ENCODE data around the gene PRDM15. TPM values are rescaled to one million over a fixed set of nuclear protein-coding genes. Genes with fewer than 3 reads are reported as not detected.

The PRDM15 gene
- total and polyA plus RNA-seq, 8 donors: 6.2 to 10.0 (median 7.3) TPM

GRCh38 chr21:41897700-41898099 is 18.6 kb upstream of the PRDM15 start:
- TF ChIP-seq, protein P1, sequence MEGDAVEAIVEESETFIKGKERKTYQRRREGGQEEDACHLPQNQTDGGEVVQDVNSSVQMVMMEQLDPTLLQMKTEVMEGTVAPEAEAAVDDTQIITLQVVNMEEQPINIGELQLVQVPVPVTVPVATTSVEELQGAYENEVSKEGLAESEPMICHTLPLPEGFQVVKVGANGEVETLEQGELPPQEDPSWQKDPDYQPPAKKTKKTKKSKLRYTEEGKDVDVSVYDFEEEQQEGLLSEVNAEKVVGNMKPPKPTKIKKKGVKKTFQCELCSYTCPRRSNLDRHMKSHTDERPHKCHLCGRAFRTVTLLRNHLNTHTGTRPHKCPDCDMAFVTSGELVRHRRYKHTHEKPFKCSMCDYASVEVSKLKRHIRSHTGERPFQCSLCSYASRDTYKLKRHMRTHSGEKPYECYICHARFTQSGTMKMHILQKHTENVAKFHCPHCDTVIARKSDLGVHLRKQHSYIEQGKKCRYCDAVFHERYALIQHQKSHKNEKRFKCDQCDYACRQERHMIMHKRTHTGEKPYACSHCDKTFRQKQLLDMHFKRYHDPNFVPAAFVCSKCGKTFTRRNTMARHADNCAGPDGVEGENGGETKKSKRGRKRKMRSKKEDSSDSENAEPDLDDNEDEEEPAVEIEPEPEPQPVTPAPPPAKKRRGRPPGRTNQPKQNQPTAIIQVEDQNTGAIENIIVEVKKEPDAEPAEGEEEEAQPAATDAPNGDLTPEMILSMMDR (IDR thresholded peaks at IDR 0.05): no peak
- DNase-seq: no peak
- Histone ChIP-seq H3K4me1 (peaks cover 0 to 3% of the 10 kb centered on the region in 2 donors), H3K36me3 (peaks cover 0 to 51% of the 10 kb centered on the region in 2 donors), H3K27ac (no peak overlapping the region), H3K4me3 (no peak overlapping the region), H3K27me3 (no peaks in the 10 kb centered on the region), H3K9me3 (no peaks in the 10 kb centered on the region)
- ATAC-seq: no peak
- intact Hi-C loops (cut with DNase I): no loop called here

DNA sequence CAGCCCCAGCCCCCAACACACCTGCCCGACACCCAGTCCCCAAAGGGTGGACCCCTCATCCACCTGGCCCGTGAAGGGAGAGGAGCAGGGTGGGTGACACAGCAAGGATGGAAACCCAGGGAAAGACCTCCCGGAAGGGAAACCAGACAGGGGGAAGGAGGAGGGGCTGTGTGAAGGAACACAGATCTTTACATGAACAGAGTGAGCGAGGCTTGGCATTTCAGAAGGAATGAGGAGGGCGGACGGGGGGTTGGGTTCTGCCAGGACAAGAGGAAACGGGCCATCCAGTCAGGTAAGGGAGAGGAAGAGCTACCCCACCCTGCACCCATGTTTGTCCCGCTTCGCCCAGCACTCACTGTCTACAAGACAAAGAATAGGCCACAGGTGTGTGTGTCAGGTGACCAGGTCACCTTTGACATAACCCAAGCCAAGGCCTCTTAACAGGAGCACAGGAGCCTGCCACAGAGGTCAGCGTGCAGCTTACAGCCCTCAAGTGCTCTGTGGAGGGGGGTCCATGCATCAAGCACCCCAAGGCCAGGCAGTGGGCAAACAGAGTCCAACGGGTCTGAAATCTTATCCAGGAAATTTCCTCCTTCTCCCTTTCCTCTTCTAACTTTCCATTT is 18.0 kb upstream of the PRDM15 start:
- Histone ChIP-seq H3K9me3 (no peaks in the 10 kb centered on the region), H3K36me3 (peaks cover 0 to 52% of the 10 kb centered on the region in 2 donors), H3K27me3 (no peaks in the 10 kb centered on the region), H3K4me3 (no peak overlapping the region), H3K27ac (no peak overlapping the region), H3K4me1 (peaks cover 0 to 3% of the 10 kb centered on the region in 2 donors)
- ATAC-seq (no peak), DNase-seq (no peak)
- TF ChIP-seq, protein P1 (IDR thresholded peaks at IDR 0.05): no peak
- intact Hi-C loops (cut with DNase I): no loop called here

DNA sequence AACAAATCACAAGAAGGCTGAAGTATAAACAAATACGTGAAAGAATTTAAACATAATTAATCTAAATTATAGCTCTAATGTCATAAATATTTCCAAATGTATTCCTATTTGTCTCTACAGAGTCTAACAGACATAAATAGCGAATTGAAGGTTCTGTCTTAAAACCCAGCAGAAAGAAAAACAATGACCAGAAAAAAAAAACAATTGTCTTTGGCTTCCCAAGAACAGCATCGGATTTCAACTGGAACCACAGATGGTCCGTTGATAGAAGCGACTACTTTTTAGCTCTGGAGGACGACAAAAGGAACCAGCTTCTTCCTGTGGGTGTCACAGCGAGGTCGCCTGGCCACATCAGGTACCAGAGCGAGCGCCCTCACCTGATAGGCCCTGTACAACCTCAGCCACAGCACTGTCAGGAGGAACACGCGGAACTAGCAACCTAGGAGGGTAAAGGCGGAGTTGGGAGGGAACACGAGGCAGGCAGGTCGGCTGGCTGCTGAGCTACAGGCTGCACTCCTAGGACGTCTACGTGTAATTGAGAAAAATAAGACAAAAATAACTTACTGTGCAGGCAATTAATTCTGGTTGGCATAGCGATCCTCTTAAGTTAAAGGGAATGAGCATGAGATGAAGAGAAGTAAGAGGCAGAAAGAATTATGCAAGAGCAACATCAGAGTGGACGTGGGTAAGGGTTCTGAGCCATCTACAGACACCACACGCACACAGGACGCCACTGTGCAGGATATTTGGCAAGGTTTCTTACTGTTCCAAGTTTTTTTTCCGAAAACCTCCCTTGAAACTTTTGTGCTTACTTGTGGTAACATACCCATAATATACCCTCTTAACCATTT is 16.7 kb upstream of the PRDM15 start:
- no peak for DNase-seq
- peaks cover 0 to 39% of the 10 kb centered on the region in 2 donors for H3K36me3 ChIP-seq
- intact Hi-C loops (cut with DNase I): no loop called here
- peak; percentile 20 for ATAC-seq
- no peaks in the 10 kb centered on the region for H3K27me3 ChIP-seq
- peaks cover 0 to 3% of the 10 kb centered on the region in 2 donors for H3K4me1 ChIP-seq
- no peak overlapping the region for H3K27ac ChIP-seq
- no peak overlapping the region for H3K4me3 ChIP-seq
- H3K9me3 ChIP-seq: no peaks in the 10 kb centered on the region
- TF ChIP-seq, protein P1 (IDR thresholded peaks at IDR 0.05): no peak

- peaks cover 0 to 32% of the 10 kb centered on the region in 2 donors for H3K36me3 ChIP-seq
- ATAC-seq (no peak), DNase-seq (no peak)
- H3K4me3 ChIP-seq: no peak overlapping the region
- intact Hi-C loops (cut with DNase I): no loop called here
- H3K9me3 ChIP-seq: no peaks in the 10 kb centered on the region
- TF ChIP-seq, protein P1 (IDR thresholded peaks at IDR 0.05): no peak
- no peaks in the 10 kb centered on the region for H3K27me3 ChIP-seq
- H3K27ac ChIP-seq: no peak overlapping the region
- peaks cover 0 to 3% of the 10 kb centered on the region in 2 donors for H3K4me1 ChIP-seq
Observed at GRCh38 chr21:41894922-41895557, 15.9 kb upstream of the PRDM15 start.

DNA sequence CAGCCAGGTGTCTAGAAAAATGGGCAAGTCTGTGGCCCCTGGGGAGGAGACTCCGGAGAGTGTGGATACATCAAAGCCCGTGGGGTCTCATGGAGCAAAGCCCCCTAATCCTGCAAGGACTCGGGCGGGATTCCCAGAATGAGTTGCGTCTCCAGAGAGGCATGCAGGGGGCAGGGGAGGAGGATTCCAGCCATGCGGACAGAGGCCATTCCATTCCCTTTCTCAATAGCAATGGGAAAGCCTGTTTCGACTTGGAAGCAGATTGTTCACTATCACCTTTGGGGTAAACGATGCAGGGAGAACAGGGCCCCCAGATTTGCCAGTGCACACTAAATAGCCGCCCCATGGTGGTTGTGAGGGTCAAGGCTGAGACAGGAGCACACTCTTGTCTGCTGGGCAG is 15.4 kb upstream of the PRDM15 start:
- TF ChIP-seq, protein P1 (IDR thresholded peaks at IDR 0.05): no peak
- no peak for DNase-seq
- Histone ChIP-seq H3K36me3 (peaks cover 0 to 31% of the 10 kb centered on the region in 2 donors), H3K4me1 (peaks cover 0 to 3% of the 10 kb centered on the region in 2 donors), H3K27ac (no peak overlapping the region), H3K4me3 (no peak overlapping the region), H3K9me3 (no peaks in the 10 kb centered on the region), H3K27me3 (no peaks in the 10 kb centered on the region)
- intact Hi-C loops (cut with DNase I): no loop called here
- ATAC-seq: no peak

Measured in left lung (tissue), 10 donors.